PC-9 (cell line): Measurements from ENCODE around the gene DNAAF9. TPM values are rescaled to one million over a fixed set of nuclear protein-coding genes. Genes with fewer than 3 reads are reported as not detected.

Experiments used
- Bru-seq: library from RNA; stranded (reverse); fragments of 400-500 nt; gene quantifications from one replicate; lab custom pipeline; 2021; lab: Mats Ljungman, UMichigan
- BruChase-seq, 2 experiments: library from RNA; stranded (reverse); fragments of 400-500 nt; gene quantifications; one replicate each; lab custom pipeline; 2021; lab: Mats Ljungman, UMichigan
- BruUV-seq: library from RNA; stranded (reverse); fragments of 400-500 nt; replicated peaks from 2 replicates; lab custom pipeline; 2021; lab: Mats Ljungman, UMichigan
- CTCF ChIA-PET: fragments of 300-600 bp; sonication (Branson Sonifier 250); formaldehyde crosslinking; loops from one replicate; lab custom pipeline; 2022; ENCODE audit warnings: antibody characterized with exemption; lab: Charles Lee
- POLR2A ChIA-PET: fragments of 300-600 bp; sonication (Branson Sonifier 250); formaldehyde crosslinking; loops from one replicate; lab custom pipeline; 2022; ENCODE audit warnings: antibody characterized with exemption; ENCODE audit not compliant: unreplicated experiment; lab: Charles Lee
- DNase-seq, 2 experiments: peaks; one replicate each; pipeline versions ENCODE4 v3.0.0 to v3.0.0-alpha.2; 2015 to 2022; ENCODE audit warnings: mixed read lengths in 1 of 2
- H2AFZ ChIP-seq: fragments of 200-600 bp; sonication (generic); 2 replicates; pipeline ENCODE4 v1.8.1; 2017; ENCODE audit warnings: antibody characterized with exemption
- H3F3A ChIP-seq: fragments of 200-600 bp; sonication (generic); 2 replicates; pipeline ENCODE4 v1.8.1; 2017; ENCODE audit warnings: antibody characterized with exemption, mild to moderate bottlenecking, low read depth; ENCODE audit not compliant: insufficient read depth
- H3K27ac ChIP-seq: fragments of 200-600 bp; sonication (generic); 2 replicates; pipeline ENCODE4 v1.6.1; 2016; ENCODE audit warnings: mixed run types
- H3K27me3 ChIP-seq: fragments of 200-600 bp; sonication (generic); 2 replicates; pipeline ENCODE4 v1.6.1; 2016; ENCODE audit warnings: low read depth, mixed run types; ENCODE audit not compliant: insufficient read depth
- H3K36me3 ChIP-seq: fragments of 200-600 bp; sonication (generic); 2 replicates; pipeline ENCODE4 v1.6.1; 2016; ENCODE audit warnings: low read depth, mixed run types
- H3K4me1 ChIP-seq: fragments of 200-600 bp; sonication (generic); replicated peaks from 2 replicates; pipeline ENCODE4 v1.6.1; 2016; ENCODE audit warnings: mixed run types; ENCODE audit not compliant: insufficient read depth
- H3K4me2 ChIP-seq: fragments of 200-600 bp; sonication (generic); 2 replicates; pipeline ENCODE4 v1.6.1; 2017; ENCODE audit warnings: mixed run types
- H3K4me3 ChIP-seq: fragments of 200-600 bp; sonication (generic); 2 replicates; pipeline ENCODE4 v1.6.1; 2016; ENCODE audit warnings: mixed run types
- H3K79me2 ChIP-seq: fragments of 200-600 bp; sonication (generic); 2 replicates; pipeline ENCODE4 v1.6.1; 2017; ENCODE audit warnings: low read depth, mixed run types
- H3K9me2 ChIP-seq: fragments of 200-600 bp; sonication (generic); 2 replicates; pipeline ENCODE4 v1.8.1; 2017; ENCODE audit warnings: mild to moderate bottlenecking; ENCODE audit not compliant: insufficient read depth
- H3K9me3 ChIP-seq: fragments of 200-600 bp; sonication (generic); 2 replicates; pipeline ENCODE4 v1.8.1; 2016; ENCODE audit warnings: low read depth; ENCODE audit not compliant: insufficient read depth
- H4K20me1 ChIP-seq: fragments of 200-600 bp; sonication (generic); 2 replicates; pipeline ENCODE4 v1.8.1; 2017; ENCODE audit not compliant: insufficient read depth
- EZH2 ChIP-seq: fragments of 200-600 bp; sonication (generic); IDR thresholded peaks from 2 replicates; pipeline ENCODE4 v1.8.0; 2017; ENCODE audit warnings: antibody characterized with exemption, low read depth
- intact Hi-C: fragments of 100-400 bp; cut with micrococcal nuclease; formaldehyde crosslinking; loops from one replicate; pipeline ENCODE4 v1.10.0; 2022; ENCODE audit not compliant: unreplicated experiment
- long read RNA-seq: library from polyadenylated mRNA; stranded (forward); transcript quantifications from one replicate; pipeline ENCODE4 v2.0.0, GENCODE V29; 2022
- total RNA-seq: library from RNA; stranded (reverse); gene quantifications from 2 replicates; pipeline ENCODE4 v1.2.3, GENCODE V29; 2021
- TF ChIP-seq, protein P1 (sequence below): fragments of 200-600 bp; sonication (generic); conservative IDR thresholded peaks from 2 replicates; pipeline ENCODE4 v1.6.1; 2017; ENCODE audit warnings: mixed run types, antibody characterized with exemption, mild to moderate bottlenecking, moderate library complexity

Gene DNAAF9
- total RNA-seq (2.6 and 2.9 TPM in 2 replicates), Bru-seq, nascent RNA (percentile 43 among the genes with signal in this experiment), BruChase-seq, experiment 1, labeled RNA remaining after a 2-hour chase (percentile 47 among the genes with signal in this experiment), BruChase-seq, experiment 2, labeled RNA remaining after a 6-hour chase (percentile 37 among the genes with signal in this experiment)
- long read RNA-seq, partial matches to known transcripts: 3 of 7 reads
- long read RNA-seq, other reads (novel, unspliced or antisense): 4 of 7 reads

- BruUV-seq: TSS peak; percentile 31
- Histone ChIP-seq H3K4me2 (peak within 1 kb of the TSS; percentile 99), H2AFZ (peak within 1 kb of the TSS; percentile 99), H3K4me3 (peak within 1 kb of the TSS; percentile 68), H3K36me3 (no peaks in the 10 kb centered on the region), H3F3A (peaks cover 13% of the 10 kb centered on the region), H4K20me1 (no peaks in the 10 kb centered on the region), H3K9me3 (no peaks in the 10 kb centered on the region), H3K27ac (no peak within 1 kb of the TSS), H3K9me2 (no peaks in the 10 kb centered on the region), H3K79me2 (no peaks in the 10 kb centered on the region), H3K27me3 (no peaks in the 10 kb centered on the region), H3K4me1 (peaks cover 5% of the 10 kb centered on the region; the same call in 1 of the 2 replicates)
- TF ChIP-seq EZH2: no peak
- TF ChIP-seq, protein P1, sequence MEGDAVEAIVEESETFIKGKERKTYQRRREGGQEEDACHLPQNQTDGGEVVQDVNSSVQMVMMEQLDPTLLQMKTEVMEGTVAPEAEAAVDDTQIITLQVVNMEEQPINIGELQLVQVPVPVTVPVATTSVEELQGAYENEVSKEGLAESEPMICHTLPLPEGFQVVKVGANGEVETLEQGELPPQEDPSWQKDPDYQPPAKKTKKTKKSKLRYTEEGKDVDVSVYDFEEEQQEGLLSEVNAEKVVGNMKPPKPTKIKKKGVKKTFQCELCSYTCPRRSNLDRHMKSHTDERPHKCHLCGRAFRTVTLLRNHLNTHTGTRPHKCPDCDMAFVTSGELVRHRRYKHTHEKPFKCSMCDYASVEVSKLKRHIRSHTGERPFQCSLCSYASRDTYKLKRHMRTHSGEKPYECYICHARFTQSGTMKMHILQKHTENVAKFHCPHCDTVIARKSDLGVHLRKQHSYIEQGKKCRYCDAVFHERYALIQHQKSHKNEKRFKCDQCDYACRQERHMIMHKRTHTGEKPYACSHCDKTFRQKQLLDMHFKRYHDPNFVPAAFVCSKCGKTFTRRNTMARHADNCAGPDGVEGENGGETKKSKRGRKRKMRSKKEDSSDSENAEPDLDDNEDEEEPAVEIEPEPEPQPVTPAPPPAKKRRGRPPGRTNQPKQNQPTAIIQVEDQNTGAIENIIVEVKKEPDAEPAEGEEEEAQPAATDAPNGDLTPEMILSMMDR: no peak; the same call in 1 of the 2 replicates
- intact Hi-C loops: loop anchor here (5.0 kb wide), 1 partner anchor 155 kb away; no protein-coding TSS in a partner anchor
- ChIA-PET POLR2A (no interaction called here), CTCF (interaction anchor here (0.6 kb wide), 1 partner anchor 444 kb away, joined by 4 read pairs; no protein-coding TSS in a partner anchor)
- peak in 1 of 2 experiments; percentile 35 for DNase-seq
These were observed at the start of gene DNAAF9 for GRCh38 chr20:3407040-3407770. Gene DNAAF9 (minus strand): TSS chr20:3407669. CDS start chr20:3407557, 112 bp downstream.

GRCh38 chr20:3456648-3457047 lies 49.2 kb upstream of the DNAAF9 start:
- H3K4me3 ChIP-seq: no peak overlapping the region
- no peak for DNase-seq
- H4K20me1 ChIP-seq: no peaks in the 10 kb centered on the region
- H3K9me3 ChIP-seq: no peaks in the 10 kb centered on the region
- H3K4me1 ChIP-seq: no peaks in the 10 kb centered on the region
- H3K79me2 ChIP-seq: no peaks in the 10 kb centered on the region
- no peaks in the 10 kb centered on the region for H3K9me2 ChIP-seq
- H3K36me3 ChIP-seq: no peaks in the 10 kb centered on the region
- no peak overlapping the region for H3K27ac ChIP-seq
- H3K4me2 ChIP-seq: no peak overlapping the region
- ChIA-PET CTCF (no interaction called here), POLR2A (interaction anchor here (0.7 kb wide), 1 partner anchor 12 kb away, joined by 3 read pairs; no protein-coding TSS in a partner anchor)
- TF ChIP-seq, protein P1: no peak
- TF ChIP-seq EZH2: no peak
- BruUV-seq: no TSS peak
- no peak overlapping the region for H2AFZ ChIP-seq
- intact Hi-C loops: no loop called here
- H3F3A ChIP-seq: no peaks in the 10 kb centered on the region
- H3K27me3 ChIP-seq: peaks cover 4% of the 10 kb centered on the region; the same call in 1 of the 2 replicates

GRCh38 chr20:3454831-3455230 lies 47.4 kb upstream of the DNAAF9 start:
- TF ChIP-seq EZH2: no peak
- TF ChIP-seq, protein P1: no peak
- H3K27ac ChIP-seq: no peak overlapping the region
- no peak for DNase-seq
- H3K4me1 ChIP-seq: no peaks in the 10 kb centered on the region
- H3K36me3 ChIP-seq: no peaks in the 10 kb centered on the region
- no peak overlapping the region for H3K4me2 ChIP-seq
- H3K27me3 ChIP-seq: peaks cover 4% of the 10 kb centered on the region; the same call in 1 of the 2 replicates
- H4K20me1 ChIP-seq: no peaks in the 10 kb centered on the region
- intact Hi-C loops: no loop called here
- H2AFZ ChIP-seq: no peak overlapping the region
- BruUV-seq: no TSS peak
- H3K9me2 ChIP-seq: no peaks in the 10 kb centered on the region
- H3F3A ChIP-seq: no peaks in the 10 kb centered on the region
- H3K9me3 ChIP-seq: no peaks in the 10 kb centered on the region
- H3K4me3 ChIP-seq: no peak overlapping the region
- ChIA-PET CTCF (no interaction called here), POLR2A (interaction anchor here (0.6 kb wide), 2 partner anchors 18 to 323 kb away, joined by 3 to 4 read pairs; no protein-coding TSS in a partner anchor)
- H3K79me2 ChIP-seq: no peaks in the 10 kb centered on the region
